RPMI7951 (cell line): ENCODE data around the gene STAG2. TPM values are rescaled to one million over a fixed set of nuclear protein-coding genes. Genes with fewer than 3 reads are reported as not detected.

Experiments
- total RNA-seq: library from RNA; depleted of rRNA; stranded (reverse); fragments of >200 nt; shearing (Covaris generic); gene quantifications from 2 replicates; pipeline ENCODE4 v1.2.3, GENCODE V29; 2014; rRNA removed

The STAG2 gene
- total RNA-seq, 1 experiment from 2014 or later: 58.0 TPM

Other genes starting within 250 kb of the STAG2 start
- 33.1 and 57.4 TPM in 2 replicates for gene THOC2, start 228.7 kb upstream of the STAG2 start, total RNA-seq
- gene XIAP, start 101.7 kb upstream of the STAG2 start, total RNA-seq: 16.1 and 17.8 TPM in 2 replicates